Epithelial cell of esophagus (primary cell): ENCODE measurements around the gene ZBTB7A.

Experiments
- DNase-seq: peaks from one replicate; pipeline ENCODE4 v3.0.0; 2010; ENCODE audit warnings: low read depth
- H3K4me3 ChIP-seq: 2 replicates; pipeline ENCODE4 v1.5.1; 2011; ENCODE audit warnings: mild to moderate bottlenecking, low read length, control low read depth
- CTCF ChIP-seq: IDR thresholded peaks from 2 replicates; pipeline ENCODE4 v1.5.1; 2011; ENCODE audit warnings: low read depth, mild to moderate bottlenecking, low read length, control low read depth, inconsistent platforms; ENCODE audit not compliant: insufficient read depth; ENCODE audit errors: missing control alignments

Gene ZBTB7A

GRCh38 chr19:4042731-4043082 is 24.0 kb downstream of the ZBTB7A start:
- no peak overlapping the region for H3K4me3 ChIP-seq
- DNase-seq: peak; percentile 37
- TF ChIP-seq CTCF: no peak

GRCh38 chr19:4042064-4042730 is 24.5 kb downstream of the ZBTB7A start:
- no peak for TF ChIP-seq CTCF
- no peak for DNase-seq
- H3K4me3 ChIP-seq: no peak overlapping the region

GRCh38 chr19:4038661-4039423 is 27.9 kb downstream of the ZBTB7A start:
- H3K4me3 ChIP-seq: no peak overlapping the region
- no peak for DNase-seq
- TF ChIP-seq CTCF: no peak

- DNase-seq: no peak
- no peak overlapping the region for H3K4me3 ChIP-seq
- TF ChIP-seq CTCF: no peak
Observed at GRCh38 chr19:4038057-4038456, 28.6 kb downstream of the ZBTB7A start.

GRCh38 chr19:4037301-4037949 is 29.3 kb downstream of the ZBTB7A start:
- no peak overlapping the region for H3K4me3 ChIP-seq
- no peak for DNase-seq
- TF ChIP-seq CTCF: no peak

- H3K4me3 ChIP-seq: no peak overlapping the region
- no peak for TF ChIP-seq CTCF
- DNase-seq: no peak
Observed at GRCh38 chr19:4036576-4037300, 30.0 kb downstream of the ZBTB7A start.
